COR-L47 (cell line): ENCODE data around the gene KNL1.
"Not testable (repeated sequence)": the region's sequence is repeated elsewhere in the genome, so short reads cannot be mapped to it uniquely, and the experiment has no call there.

Experiments used
- DNase-seq: peaks from one replicate; lab custom pipeline; 2025; lab: John Stamatoyannopoulos, UW

Gene KNL1

DNA sequence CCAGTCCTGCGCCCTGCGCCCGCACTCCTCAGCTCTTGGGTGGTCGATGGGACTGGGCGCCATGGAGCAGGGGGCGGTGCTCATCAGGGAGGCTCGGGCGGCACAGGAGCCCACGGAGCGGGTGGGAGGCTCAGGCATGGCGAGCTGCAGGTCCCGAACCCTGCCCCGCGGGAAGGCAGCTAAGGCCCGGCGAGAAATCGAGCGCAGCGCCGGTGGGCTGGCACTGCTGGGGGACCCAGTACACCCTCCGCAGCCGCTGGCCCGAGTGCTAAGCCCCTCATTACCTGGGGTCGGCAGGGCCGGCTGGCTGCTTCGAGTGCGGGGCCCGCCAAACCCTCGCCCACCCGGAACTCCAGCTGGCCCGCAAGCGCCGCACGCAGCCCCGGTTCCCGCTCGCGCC, 82.9 kb downstream of the KNL1 start:
- not testable (repeated sequence) for DNase-seq

DNA sequence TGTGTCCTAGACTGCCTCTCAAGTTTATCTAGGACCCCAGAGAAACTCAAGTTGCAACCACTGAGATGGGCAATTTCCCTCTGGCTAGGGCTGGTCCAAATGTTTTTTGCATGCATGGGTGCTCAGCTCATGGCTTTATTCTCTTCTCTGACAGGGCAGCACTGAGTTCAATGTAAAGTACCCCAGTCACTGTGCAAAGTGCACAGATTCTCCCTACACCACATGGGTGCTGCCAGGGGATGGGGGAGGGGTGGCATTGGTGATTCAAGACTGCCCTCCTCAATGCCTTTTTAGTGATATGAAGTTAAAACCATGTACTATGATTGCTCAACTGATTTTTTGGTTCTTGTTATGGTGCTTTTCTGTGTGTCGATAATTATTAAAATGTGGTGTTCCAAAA, 86.1 kb downstream of the KNL1 start:
- no peak for DNase-seq

DNA sequence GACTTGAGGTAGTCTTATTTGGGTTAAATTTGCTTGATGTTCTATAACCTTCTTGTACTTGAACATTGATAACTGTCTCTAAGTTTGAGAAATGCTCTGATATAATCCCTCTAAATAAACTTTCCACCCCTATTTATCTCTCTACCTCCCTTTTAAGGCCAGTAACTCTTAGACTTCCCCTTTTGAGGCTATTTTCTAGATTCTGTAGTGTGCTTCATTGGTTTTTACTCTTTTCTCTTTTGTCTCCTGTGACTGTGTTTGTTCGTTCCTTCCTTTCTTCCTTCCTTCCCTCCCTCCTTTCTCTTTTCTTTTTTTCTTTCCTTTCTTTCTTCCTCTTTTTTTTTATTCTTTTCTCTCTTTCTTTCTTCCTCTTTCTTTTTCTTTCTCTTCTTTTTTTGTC, 86.9 kb downstream of the KNL1 start:
- not testable (repeated sequence) for DNase-seq

DNA sequence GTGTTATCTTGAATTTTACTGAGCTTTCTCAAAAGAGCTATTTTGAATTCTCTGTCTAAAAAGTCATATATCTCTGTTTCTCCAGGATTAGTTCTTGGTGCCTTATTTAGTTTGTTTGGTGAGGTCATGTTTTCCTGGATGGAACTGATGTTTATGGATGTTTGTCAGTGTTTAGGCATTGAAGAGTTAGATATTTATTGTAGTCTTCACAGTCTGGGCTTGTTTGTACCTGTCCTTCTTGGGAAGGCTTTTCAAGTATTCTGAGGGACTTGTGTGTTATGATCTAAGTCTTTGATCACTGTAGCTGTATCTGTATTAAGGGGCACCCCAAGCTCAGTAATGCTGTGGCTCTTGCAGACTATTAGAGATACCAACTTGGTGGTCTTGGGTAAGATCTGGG, 90.3 kb downstream of the KNL1 start:
- no peak for DNase-seq

DNA sequence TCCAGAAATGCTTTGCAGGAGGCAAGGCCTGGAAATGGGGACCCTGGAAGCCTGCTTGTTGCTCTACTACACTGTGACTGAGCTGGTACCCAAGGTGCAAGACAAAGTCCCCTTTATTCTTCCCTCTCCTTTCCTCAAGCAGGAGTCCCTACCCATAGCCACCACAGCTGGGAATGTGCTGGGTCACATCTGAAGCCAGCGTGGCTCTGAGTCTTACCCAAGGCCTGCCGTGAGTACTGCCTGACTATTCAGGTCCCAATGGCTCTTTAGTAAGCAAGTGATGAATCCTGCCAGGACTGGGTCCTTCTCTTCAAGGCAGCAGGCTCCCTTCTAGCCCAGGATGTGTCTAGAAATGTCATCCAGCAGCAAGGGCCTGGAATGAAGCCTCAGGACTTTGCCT, 91.3 kb downstream of the KNL1 start:
- no peak for DNase-seq

DNA sequence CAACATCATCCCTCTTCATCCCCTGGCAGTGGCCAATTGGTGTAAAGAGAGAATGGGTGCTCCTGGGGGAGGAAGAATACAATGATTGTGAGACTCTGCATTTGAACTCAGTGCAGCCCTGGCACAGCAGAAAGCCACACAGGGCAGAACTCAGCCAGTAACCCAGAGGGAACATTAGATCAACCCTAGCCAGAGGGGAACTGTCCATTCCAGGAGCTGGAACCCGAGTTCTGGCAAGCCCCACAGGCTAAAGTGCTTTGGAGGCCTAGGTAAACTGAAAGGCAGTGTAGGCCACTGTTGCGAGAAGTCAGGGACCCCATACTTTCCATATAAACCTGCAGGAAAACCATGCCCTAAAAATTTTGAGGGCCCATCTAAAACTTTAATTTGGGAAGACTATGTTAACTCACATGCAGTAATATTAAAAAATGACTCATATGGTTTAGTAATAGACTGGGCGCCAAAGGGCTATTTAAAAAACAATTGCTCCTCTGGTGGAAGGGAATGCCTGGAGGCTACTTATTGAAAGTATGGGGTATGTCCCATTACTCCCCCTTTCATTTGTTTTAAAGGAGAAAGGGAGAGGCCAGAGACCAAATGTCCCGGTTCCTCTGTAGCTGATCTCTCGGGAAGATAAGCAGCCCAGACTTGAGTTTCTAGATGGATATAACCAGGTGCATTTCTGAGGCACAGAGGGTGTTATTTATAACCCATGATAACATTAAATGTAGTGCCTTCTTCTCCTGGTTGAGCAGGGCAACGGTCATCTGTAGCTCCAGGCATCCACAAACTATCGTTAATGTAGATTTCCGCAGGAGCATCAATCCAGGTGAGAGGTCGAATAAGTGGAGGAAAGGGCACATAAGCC, 95.1 kb downstream of the KNL1 start:
- no peak for DNase-seq

DNA sequence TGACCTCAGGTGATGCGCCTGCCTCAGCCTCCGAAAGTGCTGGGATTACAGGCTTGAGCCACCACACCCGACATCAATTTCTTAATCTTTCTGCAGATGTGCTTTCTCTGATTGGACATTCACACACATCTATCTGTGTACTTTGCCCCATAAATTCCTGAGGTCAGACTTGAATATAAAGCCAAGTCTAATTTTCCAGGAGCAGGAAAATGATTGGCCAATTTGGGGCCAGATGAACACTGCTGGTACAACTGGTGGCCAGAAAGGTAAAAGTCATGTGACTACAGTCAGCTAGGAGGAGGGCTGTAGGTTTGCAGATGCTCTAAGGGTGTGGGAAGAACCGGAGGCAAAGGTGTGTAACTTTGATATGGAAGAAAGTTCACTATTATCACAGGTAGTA, 97.7 kb downstream of the KNL1 start:
- no peak for DNase-seq

DNA sequence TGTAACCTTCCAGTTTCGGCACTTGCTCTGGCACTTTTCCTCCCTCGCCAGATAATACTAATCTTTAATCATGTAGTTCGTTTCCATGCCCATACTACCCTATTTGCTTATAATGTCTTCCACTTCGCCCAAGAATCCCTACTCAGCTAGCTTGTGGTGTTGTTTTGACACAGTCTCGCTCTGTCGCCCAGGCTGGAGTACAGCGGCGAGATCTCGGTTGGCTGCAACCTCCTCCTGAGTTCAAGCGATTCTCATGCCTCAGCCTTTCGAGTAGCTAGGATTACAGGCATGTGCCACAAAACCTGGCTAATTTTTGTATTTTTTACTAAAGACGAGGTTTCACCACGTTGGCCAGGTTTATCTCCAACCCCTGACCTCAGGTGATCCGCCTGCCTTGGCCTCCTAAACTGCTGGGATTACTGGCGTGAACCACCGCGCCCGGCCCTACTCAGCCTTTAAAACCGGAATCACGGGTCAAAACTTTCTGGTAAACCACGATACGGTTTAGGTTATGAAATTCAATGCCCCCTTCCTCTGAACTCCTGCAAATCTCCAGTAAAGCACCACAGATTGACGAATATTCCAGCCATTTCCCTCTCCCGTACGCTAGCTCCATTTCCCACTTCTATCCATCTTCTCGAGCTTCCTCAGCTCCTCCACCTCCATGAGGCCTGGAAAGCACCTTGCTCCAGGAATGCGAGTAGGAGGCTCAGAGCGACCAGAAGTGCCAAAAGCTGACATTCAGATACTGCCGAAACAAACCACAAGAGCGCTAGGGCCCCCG, 100.0 kb downstream of the KNL1 start:
- no peak for DNase-seq

DNA sequence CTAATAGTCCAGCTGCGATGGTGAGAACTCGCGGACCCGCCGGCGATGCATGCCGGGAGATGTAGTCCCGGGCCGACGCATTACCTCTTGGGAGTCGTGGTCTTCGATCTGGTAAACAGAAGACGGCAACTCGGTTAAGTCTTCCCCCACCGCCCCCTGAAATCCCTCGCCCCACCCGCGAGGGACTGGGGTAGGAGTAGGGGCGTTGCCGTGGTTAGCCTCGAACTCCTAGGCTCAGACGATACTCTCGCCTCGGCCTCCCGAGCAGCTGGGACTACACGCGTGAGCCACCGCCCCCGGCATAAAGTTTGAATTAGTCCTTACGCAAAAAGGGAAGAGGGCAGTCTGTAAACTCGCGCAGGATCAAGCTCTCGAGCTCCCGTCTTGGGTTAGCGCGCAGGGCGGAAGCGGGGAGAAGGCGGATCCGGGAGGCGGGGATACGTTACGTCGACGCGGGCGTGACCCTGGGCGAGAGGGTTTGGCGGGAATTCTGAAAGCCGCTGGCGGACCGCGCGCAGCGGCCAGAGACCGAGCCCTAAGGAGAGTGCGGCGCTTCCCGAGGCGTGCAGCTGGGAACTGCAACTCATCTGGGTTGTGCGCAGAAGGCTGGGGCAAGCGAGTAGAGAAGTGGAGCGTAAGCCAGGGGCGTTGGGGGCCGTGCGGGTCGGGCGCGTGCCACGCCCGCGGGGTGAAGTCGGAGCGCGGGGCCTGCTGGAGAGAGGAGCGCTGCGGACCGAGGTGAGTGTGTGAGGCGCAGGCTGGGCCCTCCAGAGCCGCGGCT, 100.8 kb downstream of the KNL1 start, which contains the start of gene RAD51:
Gene RAD51 (plus strand): TSS at position 487 of the 781 bp plus-strand sequence. CDS start 3,585 bp downstream, outside the sequence.
- DNase-seq: peak; percentile 86

DNA sequence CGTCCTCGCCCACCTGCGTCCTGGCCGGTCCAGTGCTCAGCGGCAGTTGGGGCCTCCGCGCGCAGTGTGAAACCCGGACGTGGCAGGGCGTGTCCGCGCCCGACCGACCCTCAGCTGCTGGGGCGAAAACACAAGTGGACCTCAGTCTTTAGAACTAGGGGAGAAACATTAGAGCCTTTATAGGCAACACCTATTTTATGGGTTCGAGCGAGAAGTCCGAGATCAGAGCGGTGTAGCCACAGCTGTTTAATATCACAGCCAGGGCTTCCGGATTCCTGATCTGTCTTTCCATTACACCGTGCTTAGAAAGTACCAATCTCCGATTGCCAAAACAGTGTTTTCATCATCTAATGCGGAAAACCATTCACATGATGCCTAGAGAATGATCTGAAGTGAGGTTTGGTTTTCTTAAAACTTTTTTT, 101.4 kb downstream of the KNL1 start:
- no peak for DNase-seq

DNA sequence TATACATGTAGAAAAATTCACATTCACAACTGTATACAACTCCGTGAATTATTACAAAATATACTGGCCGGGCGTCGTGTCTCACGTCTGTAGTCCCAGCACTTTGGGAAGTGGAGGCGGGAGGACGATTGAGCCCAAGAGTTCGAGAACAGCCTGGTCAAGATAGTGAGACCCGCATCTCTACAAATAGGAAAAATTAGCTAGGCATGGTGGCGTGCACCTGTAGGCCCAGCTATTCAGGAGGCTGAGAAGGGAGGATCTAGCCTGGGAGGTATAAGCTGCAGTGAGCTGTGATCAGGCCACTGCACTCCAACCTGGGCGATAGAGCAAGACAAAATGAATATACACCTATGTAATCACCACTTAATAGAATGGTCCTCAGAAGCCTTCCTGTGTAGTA, 102.2 kb downstream of the KNL1 start:
- no peak for DNase-seq

DNA sequence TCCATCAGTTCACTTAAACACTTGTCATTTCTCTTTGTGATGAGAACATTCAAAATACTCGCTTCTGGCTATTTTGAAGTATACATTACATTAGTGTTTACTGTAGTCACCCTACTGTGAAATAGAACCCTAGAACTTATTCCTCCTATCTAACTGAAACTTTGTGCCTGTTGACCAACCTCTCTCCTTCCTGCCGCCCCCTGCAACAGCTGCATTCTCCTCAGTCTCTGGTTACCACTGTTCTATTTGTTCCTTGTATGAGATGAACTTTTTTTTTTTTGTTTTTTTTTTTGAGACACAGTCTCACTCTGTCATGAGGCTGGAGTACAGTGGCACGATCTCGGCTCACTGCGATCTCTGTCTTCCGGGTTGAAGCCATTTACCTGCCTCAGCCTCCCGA, 103.9 kb downstream of the KNL1 start:
- DNase-seq: no peak

DNA sequence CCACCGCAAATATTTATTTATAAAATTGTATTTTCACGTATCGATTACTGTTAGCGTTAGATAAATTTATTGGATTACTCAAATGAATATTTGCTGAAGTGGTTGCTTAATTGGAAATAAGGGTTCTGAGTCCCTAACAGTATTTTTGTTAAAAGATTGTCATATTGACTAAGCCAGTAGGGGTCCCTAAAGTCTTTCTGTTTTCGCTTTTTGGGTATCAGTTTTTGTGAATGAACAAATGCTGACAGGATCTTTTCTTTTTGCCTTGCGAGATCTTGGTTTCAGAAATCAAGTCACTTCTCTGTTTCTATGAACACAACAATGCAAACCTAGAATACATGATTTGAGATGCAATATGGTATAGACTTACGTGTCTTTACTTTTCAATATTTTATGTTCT, 108.0 kb downstream of the KNL1 start:
- DNase-seq: no peak

DNA sequence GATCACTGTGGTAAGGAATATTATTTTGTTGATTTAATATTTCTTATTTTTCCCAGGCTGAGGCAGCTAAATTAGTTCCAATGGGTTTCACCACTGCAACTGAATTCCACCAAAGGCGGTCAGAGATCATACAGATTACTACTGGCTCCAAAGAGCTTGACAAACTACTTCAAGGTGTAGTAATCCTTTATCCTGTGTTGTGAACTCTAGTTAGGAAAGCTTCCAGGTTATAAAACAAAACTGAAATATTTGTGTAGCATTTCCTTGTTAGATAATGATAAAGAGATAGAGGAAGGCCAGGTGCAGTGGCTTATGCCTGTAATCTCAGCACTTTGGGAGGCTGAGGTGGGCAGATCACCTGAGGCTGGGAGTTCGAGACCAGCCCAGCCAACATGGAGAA, 112.1 kb downstream of the KNL1 start:
- no peak for DNase-seq
